IMR-90 (cell line): ENCODE data around the gene RAB3C.

Experiments used
- BHLHE40 ChIP-seq: fragments of 150-350 bp; IDR thresholded peaks from 2 replicates; pipeline ENCODE4 v1.6.1; 2016; ENCODE audit warnings: mild to moderate bottlenecking, low read depth, low read length
- CTCF ChIP-seq: conservative IDR thresholded peaks from 2 replicates; pipeline ENCODE4 v1.5.1; 2012; ENCODE audit warnings: mild to moderate bottlenecking, low read depth, low read length, improper control_type of control experiment
- MAFK ChIP-seq: IDR thresholded peaks from 2 replicates; pipeline ENCODE4 v1.6.1; 2012; ENCODE audit warnings: low read depth, low read length, improper control_type of control experiment
- POLR2A ChIP-seq: IDR thresholded peaks from 2 replicates; pipeline ENCODE4 v1.6.1; 2012; ENCODE audit warnings: mild to moderate bottlenecking, low read depth, low read length
- RAD21 ChIP-seq: IDR thresholded peaks from 2 replicates; pipeline ENCODE4 v1.6.1; 2012; ENCODE audit warnings: low read length, improper control_type of control experiment
- RFX5 ChIP-seq: IDR thresholded peaks from 2 replicates; pipeline ENCODE4 v1.8.0; 2012; ENCODE audit warnings: low read depth, mild to moderate bottlenecking, low read length, moderate library complexity
- TF ChIP-seq, protein P1 (sequence below): fragments of 150-350 bp; IDR thresholded peaks from 2 replicates; pipeline ENCODE4 v1.6.1; 2017; ENCODE audit warnings: mild to moderate bottlenecking, antibody characterized with exemption, low read length, low read depth
- TF ChIP-seq, protein P2 (sequence below): fragments of 150-350 bp; IDR thresholded peaks from 2 replicates; pipeline ENCODE4 v1.6.1; 2016; ENCODE audit warnings: low read depth, mild to moderate bottlenecking, low read length, moderate library complexity, borderline replicate concordance

- TF ChIP-seq CTCF, result no peak
- no peak for TF ChIP-seq POLR2A
- no peak for TF ChIP-seq MAFK
- no peak for TF ChIP-seq RFX5
- TF ChIP-seq RAD21, result no peak
- TF ChIP-seq, protein P1, sequence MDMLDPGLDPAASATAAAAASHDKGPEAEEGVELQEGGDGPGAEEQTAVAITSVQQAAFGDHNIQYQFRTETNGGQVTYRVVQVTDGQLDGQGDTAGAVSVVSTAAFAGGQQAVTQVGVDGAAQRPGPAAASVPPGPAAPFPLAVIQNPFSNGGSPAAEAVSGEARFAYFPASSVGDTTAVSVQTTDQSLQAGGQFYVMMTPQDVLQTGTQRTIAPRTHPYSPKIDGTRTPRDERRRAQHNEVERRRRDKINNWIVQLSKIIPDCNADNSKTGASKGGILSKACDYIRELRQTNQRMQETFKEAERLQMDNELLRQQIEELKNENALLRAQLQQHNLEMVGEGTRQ, result no peak
- TF ChIP-seq, protein P2, sequence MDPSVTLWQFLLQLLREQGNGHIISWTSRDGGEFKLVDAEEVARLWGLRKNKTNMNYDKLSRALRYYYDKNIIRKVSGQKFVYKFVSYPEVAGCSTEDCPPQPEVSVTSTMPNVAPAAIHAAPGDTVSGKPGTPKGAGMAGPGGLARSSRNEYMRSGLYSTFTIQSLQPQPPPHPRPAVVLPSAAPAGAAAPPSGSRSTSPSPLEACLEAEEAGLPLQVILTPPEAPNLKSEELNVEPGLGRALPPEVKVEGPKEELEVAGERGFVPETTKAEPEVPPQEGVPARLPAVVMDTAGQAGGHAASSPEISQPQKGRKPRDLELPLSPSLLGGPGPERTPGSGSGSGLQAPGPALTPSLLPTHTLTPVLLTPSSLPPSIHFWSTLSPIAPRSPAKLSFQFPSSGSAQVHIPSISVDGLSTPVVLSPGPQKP, result no peak
- TF ChIP-seq BHLHE40, result no peak
Observed at GRCh38 chr5:58887721-58888409, 305.0 kb downstream of the RAB3C start.
